PC-9 (cell line): ENCODE measurements around the gene LUZP1. TPM values are rescaled to one million over a fixed set of nuclear protein-coding genes. Genes with fewer than 3 reads are reported as not detected.

Experiments used
- BruUV-seq: library from RNA; stranded (reverse); fragments of 400-500 nt; replicated peaks from 2 replicates; lab custom pipeline; 2021; lab: Mats Ljungman, UMichigan
- CTCF ChIA-PET: fragments of 300-600 bp; sonication (Branson Sonifier 250); formaldehyde crosslinking; loops from one replicate; lab custom pipeline; 2022; ENCODE audit warnings: antibody characterized with exemption; lab: Charles Lee
- POLR2A ChIA-PET: fragments of 300-600 bp; sonication (Branson Sonifier 250); formaldehyde crosslinking; loops from one replicate; lab custom pipeline; 2022; ENCODE audit warnings: antibody characterized with exemption; ENCODE audit not compliant: unreplicated experiment; lab: Charles Lee
- DNase-seq, 2 experiments: peaks; one replicate each; pipeline versions ENCODE4 v3.0.0 to v3.0.0-alpha.2; 2015 to 2022; ENCODE audit warnings: mixed read lengths in 1 of 2
- H2AFZ ChIP-seq: fragments of 200-600 bp; sonication (generic); 2 replicates; pipeline ENCODE4 v1.8.1; 2017; ENCODE audit warnings: antibody characterized with exemption
- H3F3A ChIP-seq: fragments of 200-600 bp; sonication (generic); 2 replicates; pipeline ENCODE4 v1.8.1; 2017; ENCODE audit warnings: antibody characterized with exemption, mild to moderate bottlenecking, low read depth; ENCODE audit not compliant: insufficient read depth
- H3K27ac ChIP-seq: fragments of 200-600 bp; sonication (generic); 2 replicates; pipeline ENCODE4 v1.6.1; 2016; ENCODE audit warnings: mixed run types
- H3K27me3 ChIP-seq: fragments of 200-600 bp; sonication (generic); 2 replicates; pipeline ENCODE4 v1.6.1; 2016; ENCODE audit warnings: low read depth, mixed run types; ENCODE audit not compliant: insufficient read depth
- H3K36me3 ChIP-seq: fragments of 200-600 bp; sonication (generic); 2 replicates; pipeline ENCODE4 v1.6.1; 2016; ENCODE audit warnings: low read depth, mixed run types
- H3K4me1 ChIP-seq: fragments of 200-600 bp; sonication (generic); replicated peaks from 2 replicates; pipeline ENCODE4 v1.6.1; 2016; ENCODE audit warnings: mixed run types; ENCODE audit not compliant: insufficient read depth
- H3K4me2 ChIP-seq: fragments of 200-600 bp; sonication (generic); 2 replicates; pipeline ENCODE4 v1.6.1; 2017; ENCODE audit warnings: mixed run types
- H3K4me3 ChIP-seq: fragments of 200-600 bp; sonication (generic); 2 replicates; pipeline ENCODE4 v1.6.1; 2016; ENCODE audit warnings: mixed run types
- H3K79me2 ChIP-seq: fragments of 200-600 bp; sonication (generic); 2 replicates; pipeline ENCODE4 v1.6.1; 2017; ENCODE audit warnings: low read depth, mixed run types
- H3K9me2 ChIP-seq: fragments of 200-600 bp; sonication (generic); 2 replicates; pipeline ENCODE4 v1.8.1; 2017; ENCODE audit warnings: mild to moderate bottlenecking; ENCODE audit not compliant: insufficient read depth
- H3K9me3 ChIP-seq: fragments of 200-600 bp; sonication (generic); 2 replicates; pipeline ENCODE4 v1.8.1; 2016; ENCODE audit warnings: low read depth; ENCODE audit not compliant: insufficient read depth
- H4K20me1 ChIP-seq: fragments of 200-600 bp; sonication (generic); 2 replicates; pipeline ENCODE4 v1.8.1; 2017; ENCODE audit not compliant: insufficient read depth
- EZH2 ChIP-seq: fragments of 200-600 bp; sonication (generic); IDR thresholded peaks from 2 replicates; pipeline ENCODE4 v1.8.0; 2017; ENCODE audit warnings: antibody characterized with exemption, low read depth
- intact Hi-C: fragments of 100-400 bp; cut with micrococcal nuclease; formaldehyde crosslinking; loops from one replicate; pipeline ENCODE4 v1.10.0; 2022; ENCODE audit not compliant: unreplicated experiment
- total RNA-seq: library from RNA; stranded (reverse); gene quantifications from 2 replicates; pipeline ENCODE4 v1.2.3, GENCODE V29; 2021
- TF ChIP-seq, protein P1 (sequence below): fragments of 200-600 bp; sonication (generic); conservative IDR thresholded peaks from 2 replicates; pipeline ENCODE4 v1.6.1; 2017; ENCODE audit warnings: mixed run types, antibody characterized with exemption, mild to moderate bottlenecking, moderate library complexity

The LUZP1 gene
- total RNA-seq, 1 experiment from 2014 or later = 35.0 TPM

DNA sequence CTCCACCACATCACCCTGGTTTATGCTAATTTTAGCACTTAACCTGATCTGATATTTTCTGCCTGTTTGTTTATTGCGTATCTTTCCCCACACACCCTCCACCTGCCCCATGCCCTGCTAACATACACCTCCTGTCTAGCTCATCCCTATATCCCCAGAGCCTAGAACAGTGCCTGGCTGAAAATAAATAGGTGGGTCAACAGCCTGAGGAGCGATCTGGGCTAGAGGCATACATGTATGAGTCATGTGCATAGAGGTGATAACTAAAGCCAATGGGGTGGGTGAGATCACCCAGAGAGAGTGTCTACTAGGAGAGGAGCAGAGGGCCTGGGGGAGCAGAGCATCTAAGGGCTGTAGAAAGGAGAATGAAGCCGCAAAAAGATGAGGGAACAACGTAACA lies 46.0 kb upstream of the LUZP1 start:
- 0 out of 2 replicates have a peak, but pooled peaks cover 9% of the 10 kb centered on the region for H3K79me2 ChIP-seq
- POLR2A ChIA-PET = no interaction called here
- intact Hi-C loops = no loop called here
- CTCF ChIA-PET = interaction anchor here (0.5 kb wide), 2 partner anchors 55 to 57 kb away, joined by 3 to 5 read pairs; no protein-coding TSS in a partner anchor
- H3K4me2 ChIP-seq = no peak overlapping the region
- H3K4me1 ChIP-seq = peaks cover 22% of the 10 kb centered on the region
- H2AFZ ChIP-seq = no peak overlapping the region
- no peak for DNase-seq
- H3K27me3 ChIP-seq = no peaks in the 10 kb centered on the region
- H3K9me3 ChIP-seq = no peaks in the 10 kb centered on the region
- H4K20me1 ChIP-seq = no peaks in the 10 kb centered on the region
- H3F3A ChIP-seq = peaks cover 15% of the 10 kb centered on the region; the same call in 1 of the 2 replicates
- TF ChIP-seq, protein P1, sequence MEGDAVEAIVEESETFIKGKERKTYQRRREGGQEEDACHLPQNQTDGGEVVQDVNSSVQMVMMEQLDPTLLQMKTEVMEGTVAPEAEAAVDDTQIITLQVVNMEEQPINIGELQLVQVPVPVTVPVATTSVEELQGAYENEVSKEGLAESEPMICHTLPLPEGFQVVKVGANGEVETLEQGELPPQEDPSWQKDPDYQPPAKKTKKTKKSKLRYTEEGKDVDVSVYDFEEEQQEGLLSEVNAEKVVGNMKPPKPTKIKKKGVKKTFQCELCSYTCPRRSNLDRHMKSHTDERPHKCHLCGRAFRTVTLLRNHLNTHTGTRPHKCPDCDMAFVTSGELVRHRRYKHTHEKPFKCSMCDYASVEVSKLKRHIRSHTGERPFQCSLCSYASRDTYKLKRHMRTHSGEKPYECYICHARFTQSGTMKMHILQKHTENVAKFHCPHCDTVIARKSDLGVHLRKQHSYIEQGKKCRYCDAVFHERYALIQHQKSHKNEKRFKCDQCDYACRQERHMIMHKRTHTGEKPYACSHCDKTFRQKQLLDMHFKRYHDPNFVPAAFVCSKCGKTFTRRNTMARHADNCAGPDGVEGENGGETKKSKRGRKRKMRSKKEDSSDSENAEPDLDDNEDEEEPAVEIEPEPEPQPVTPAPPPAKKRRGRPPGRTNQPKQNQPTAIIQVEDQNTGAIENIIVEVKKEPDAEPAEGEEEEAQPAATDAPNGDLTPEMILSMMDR = no peak
- no peak for TF ChIP-seq EZH2
- no peak overlapping the region for H3K4me3 ChIP-seq
- H3K36me3 ChIP-seq = no peaks in the 10 kb centered on the region
- no TSS peak for BruUV-seq
- no peak overlapping the region for H3K27ac ChIP-seq
- no peaks in the 10 kb centered on the region for H3K9me2 ChIP-seq

DNA sequence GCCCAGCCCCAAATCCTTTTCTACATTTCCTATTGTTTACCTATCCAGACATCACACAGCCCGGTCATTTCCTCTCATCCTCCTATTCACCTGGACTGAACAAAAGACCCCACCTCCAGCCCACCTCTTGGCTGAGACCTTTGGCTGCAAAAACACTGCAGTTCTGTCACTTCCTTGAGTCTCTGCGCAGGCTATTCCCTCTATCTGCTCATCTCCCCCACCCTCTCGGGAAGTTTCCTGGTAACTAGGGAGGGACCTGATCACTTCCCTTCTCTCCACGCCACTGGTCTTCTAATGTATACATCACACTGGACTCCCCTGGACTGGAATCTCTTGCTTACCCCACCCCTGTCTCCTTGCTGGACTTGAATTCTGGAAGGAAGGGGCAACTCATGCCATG lies 43.3 kb upstream of the LUZP1 start:
- no peak for TF ChIP-seq EZH2
- TF ChIP-seq, protein P1 = no peak
- no TSS peak for BruUV-seq
- no peak overlapping the region for H3K27ac ChIP-seq
- peaks cover 15% of the 10 kb centered on the region; the same call in 1 of the 2 replicates for H3F3A ChIP-seq
- H3K9me2 ChIP-seq = no peaks in the 10 kb centered on the region
- H3K79me2 ChIP-seq = 0 out of 2 replicates have a peak, but pooled peaks cover 9% of the 10 kb centered on the region
- no peak overlapping the region for H3K4me2 ChIP-seq
- DNase-seq = no peak
- peaks cover 22% of the 10 kb centered on the region for H3K4me1 ChIP-seq
- H3K36me3 ChIP-seq = no peaks in the 10 kb centered on the region
- no peaks in the 10 kb centered on the region for H3K9me3 ChIP-seq
- H3K4me3 ChIP-seq = no peak overlapping the region
- intact Hi-C loops = no loop called here
- H4K20me1 ChIP-seq = no peaks in the 10 kb centered on the region
- H3K27me3 ChIP-seq = no peaks in the 10 kb centered on the region
- ChIA-PET CTCF (no interaction called here), POLR2A (no interaction called here)
- H2AFZ ChIP-seq = no peak overlapping the region

DNA sequence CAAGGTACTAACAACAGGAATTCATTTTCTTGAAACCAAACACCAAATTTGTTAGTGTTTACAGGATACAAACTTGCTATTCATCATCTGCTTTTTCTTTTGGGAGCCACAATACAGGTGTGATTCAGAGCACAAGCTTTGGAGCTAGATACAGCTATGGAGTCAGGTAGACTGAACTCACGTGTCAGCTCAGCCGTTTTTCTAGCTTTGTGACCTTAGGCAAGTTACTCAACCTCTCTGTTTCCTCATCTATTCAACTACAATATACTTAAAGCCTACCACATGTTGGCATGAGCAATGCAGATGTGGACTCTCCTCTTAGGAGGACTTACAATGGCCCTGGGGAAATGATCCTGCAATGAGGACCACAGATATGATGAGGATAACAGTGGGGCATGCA lies 42.3 kb upstream of the LUZP1 start:
- H3K27me3 ChIP-seq = no peaks in the 10 kb centered on the region
- H3K4me1 ChIP-seq = peaks cover 16% of the 10 kb centered on the region
- peaks cover 15% of the 10 kb centered on the region; the same call in 1 of the 2 replicates for H3F3A ChIP-seq
- no peaks in the 10 kb centered on the region for H3K9me2 ChIP-seq
- DNase-seq = no peak
- no peak overlapping the region for H2AFZ ChIP-seq
- H3K27ac ChIP-seq = peak overlapping the region; percentile 48
- H3K9me3 ChIP-seq = no peaks in the 10 kb centered on the region
- no peaks in the 10 kb centered on the region for H3K36me3 ChIP-seq
- ChIA-PET CTCF (no interaction called here), POLR2A (no interaction called here)
- H3K79me2 ChIP-seq = 0 out of 2 replicates have a peak, but pooled peaks cover 8% of the 10 kb centered on the region
- H3K4me3 ChIP-seq = no peak overlapping the region
- intact Hi-C loops = no loop called here
- TF ChIP-seq EZH2 = no peak
- TF ChIP-seq, protein P1 = no peak
- H3K4me2 ChIP-seq = no peak overlapping the region
- H4K20me1 ChIP-seq = no peaks in the 10 kb centered on the region
- BruUV-seq = no TSS peak
